CD4-positive, alpha-beta T cell (primary cell): Measurements from ENCODE around the gene MYT1. TPM values are rescaled to one million over a fixed set of nuclear protein-coding genes. Genes with fewer than 3 reads are reported as not detected.

Source experiments
- ATAC-seq: fragments of 200-7000 bp; cut with Tn5 transposase; one replicate; pipeline ENCODE4 v1.10.0; 2022; ENCODE audit warnings: mild to moderate bottlenecking; ENCODE audit not compliant: poor library complexity
- CTCF ChIA-PET: fragments of 350-600 bp; sonication (Branson Sonifier 250); formaldehyde crosslinking; loops from one replicate; lab custom pipeline; 2021; ENCODE audit warnings: antibody characterized with exemption, inconsistent platforms; lab: Charles Lee
- POLR2A ChIA-PET: fragments of 350-600 bp; sonication (Branson Sonifier 250); formaldehyde crosslinking; loops from one replicate; lab custom pipeline; 2021; ENCODE audit warnings: antibody characterized with exemption, inconsistent platforms; lab: Charles Lee
- DNase-seq, 14 experiments: peaks; one replicate each; pipeline ENCODE4 v3.0.0-alpha.2; 2013 to 2020; ENCODE audit warnings: mixed read lengths in 2 of 14
- H3K27ac ChIP-seq, 2 donors: one replicate each; pipeline versions ENCODE4 v1.5.1 to v1.7.0; 2013; ENCODE audit warnings: low read length in 2 of 2, low read depth in 1 of 2, mild to moderate bottlenecking in 1 of 2
- H3K27me3 ChIP-seq, 2 experiments: 1 replicate in 1 of 2; 2 replicates in 1 of 2; pipeline versions ENCODE4 v1.6.1 to v1.7.0; 2013; ENCODE audit warnings: low read length in 2 of 2, control low read depth in 1 of 2, mild to moderate bottlenecking in 1 of 2, moderate library complexity in 1 of 2; ENCODE audit not compliant: insufficient read depth in 2 of 2, control insufficient read depth in 1 of 2
- H3K36me3 ChIP-seq: one replicate; pipeline ENCODE4 v1.6.1; 2013; ENCODE audit warnings: low read length, control low read depth; ENCODE audit not compliant: insufficient read depth
- H3K4me1 ChIP-seq: one replicate; pipeline ENCODE4 v1.6.1; 2013; ENCODE audit warnings: low read length, control low read depth; ENCODE audit not compliant: insufficient read depth
- H3K4me3 ChIP-seq: one replicate; pipeline ENCODE4 v1.5.1; 2013; ENCODE audit warnings: mild to moderate bottlenecking, low read length, moderate library complexity
- H3K9me3 ChIP-seq, 2 experiments: 1 replicate in 1 of 2; 2 replicates in 1 of 2; pipeline versions ENCODE4 v1.6.1 to v1.7.0; 2013; ENCODE audit warnings: low read length in 2 of 2, mild to moderate bottlenecking in 2 of 2, control low read depth in 1 of 2, moderate library complexity in 1 of 2; ENCODE audit not compliant: control insufficient read depth in 1 of 2, insufficient read depth in 1 of 2
- H3K27ac Mint-ChIP-seq: one replicate; pipeline ENCODE4 v1.8.0; 2020; ENCODE audit warnings: mixed read lengths
- H3K27me3 Mint-ChIP-seq: one replicate; pipeline ENCODE4 v1.8.0; 2021; ENCODE audit warnings: mixed read lengths
- H3K36me3 Mint-ChIP-seq: one replicate; pipeline ENCODE4 v1.8.0; 2021; ENCODE audit warnings: low read depth, mixed read lengths
- H3K4me1 Mint-ChIP-seq: one replicate; pipeline ENCODE4 v1.8.0; 2021; ENCODE audit warnings: low read depth, mixed read lengths
- H3K4me3 Mint-ChIP-seq: one replicate; pipeline ENCODE4 v1.8.0; 2020; ENCODE audit warnings: mild to moderate bottlenecking, mixed read lengths
- H3K9me3 Mint-ChIP-seq: one replicate; pipeline ENCODE4 v1.8.0; 2020; ENCODE audit warnings: mixed read lengths
- CTCF ChIP-seq: fragments of 200-600 bp; IDR thresholded peaks from one replicate; pipeline ENCODE4 v1.8.0; 2022; ENCODE audit warnings: antibody characterized with exemption, mild to moderate bottlenecking
- intact Hi-C, 2 experiments: fragments of 100-400 bp; cut with DNase I in 1 of 2; cut with micrococcal nuclease in 1 of 2; formaldehyde crosslinking; loops; one replicate each; pipeline versions ENCODE4 v1.15.1 to v1.9.0; 2023 to 2025; cut with DNase I, micrococcal nuclease
- total RNA-seq, 174 experiments: library from RNA in 2 of 174; stranded (reverse) in 2 of 174; gene quantifications; one replicate each; pipeline ENCODE4 v1.2.3 and lab custom pipeline; 2021 to 2026

MYT1 gene
- total RNA-seq, 2 experiments from 2014 or later = 1.0 TPM; not detected in 1

GRCh38 chr20:64156136-64156885 is 7.9 kb upstream of the MYT1 start:
- H3K36me3 ChIP-seq = no peaks in the 10 kb centered on the region
- no peaks in the 10 kb centered on the region for H3K4me1 ChIP-seq
- Mint-ChIP-seq H3K4me3 (no peak overlapping the region), H3K9me3 (no peaks in the 10 kb centered on the region), H3K27me3 (peaks cover 19% of the 10 kb centered on the region), H3K4me1 (no peaks in the 10 kb centered on the region), H3K27ac (no peak overlapping the region), H3K36me3 (no peaks in the 10 kb centered on the region)
- peaks cover 25% of the 10 kb centered on the region in 2 experiments for H3K27me3 ChIP-seq
- peaks cover 0 to 21% of the 10 kb centered on the region in 2 experiments for H3K9me3 ChIP-seq
- DNase-seq (no peak), ATAC-seq (no peak)
- CTCF ChIA-PET = no interaction called here
- no peak overlapping the region for H3K27ac ChIP-seq
- H3K4me3 ChIP-seq = no peak overlapping the region
- POLR2A ChIA-PET = no interaction called here
- intact Hi-C loops = no loop called here
- no peak for TF ChIP-seq CTCF

GRCh38 chr20:64156886-64157875 is 7.1 kb upstream of the MYT1 start:
- H3K27me3 ChIP-seq = peaks cover 32 to 33% of the 10 kb centered on the region in 2 experiments
- intact Hi-C loops = no loop called here
- no peaks in the 10 kb centered on the region for H3K36me3 ChIP-seq
- no peak overlapping the region for H3K4me3 ChIP-seq
- peaks cover 28% of the 10 kb centered on the region for H3K27me3 Mint-ChIP-seq
- ChIA-PET CTCF (no interaction called here), POLR2A (no interaction called here)
- no peak overlapping the region for H3K27ac Mint-ChIP-seq
- no peak for TF ChIP-seq CTCF
- no peak for DNase-seq
- ATAC-seq = no peak
- no peak overlapping the region for H3K27ac ChIP-seq
- peaks cover 0 to 25% of the 10 kb centered on the region in 2 experiments for H3K9me3 ChIP-seq
- no peaks in the 10 kb centered on the region for H3K36me3 Mint-ChIP-seq
- no peaks in the 10 kb centered on the region for H3K4me1 ChIP-seq
- H3K4me3 Mint-ChIP-seq = no peak overlapping the region
- no peaks in the 10 kb centered on the region for H3K9me3 Mint-ChIP-seq
- no peaks in the 10 kb centered on the region for H3K4me1 Mint-ChIP-seq

GRCh38 chr20:64157878-64158277 is 6.4 kb upstream of the MYT1 start:
- Mint-ChIP-seq H3K36me3 (no peaks in the 10 kb centered on the region), H3K4me3 (no peak overlapping the region), H3K4me1 (no peaks in the 10 kb centered on the region), H3K27me3 (peaks cover 35% of the 10 kb centered on the region), H3K27ac (no peak overlapping the region), H3K9me3 (no peaks in the 10 kb centered on the region)
- no peaks in the 10 kb centered on the region for H3K4me1 ChIP-seq
- no peak overlapping the region for H3K4me3 ChIP-seq
- ChIA-PET POLR2A (no interaction called here), CTCF (no interaction called here)
- ATAC-seq (no peak), DNase-seq (no peak)
- H3K9me3 ChIP-seq = peaks cover 0 to 30% of the 10 kb centered on the region in 2 experiments
- TF ChIP-seq CTCF = no peak
- H3K27ac ChIP-seq = no peak overlapping the region
- intact Hi-C loops = no loop called here
- H3K36me3 ChIP-seq = no peaks in the 10 kb centered on the region
- H3K27me3 ChIP-seq = peaks cover 38 to 39% of the 10 kb centered on the region in 2 experiments
